ENCODE measurements around the gene RELB.

DNA sequence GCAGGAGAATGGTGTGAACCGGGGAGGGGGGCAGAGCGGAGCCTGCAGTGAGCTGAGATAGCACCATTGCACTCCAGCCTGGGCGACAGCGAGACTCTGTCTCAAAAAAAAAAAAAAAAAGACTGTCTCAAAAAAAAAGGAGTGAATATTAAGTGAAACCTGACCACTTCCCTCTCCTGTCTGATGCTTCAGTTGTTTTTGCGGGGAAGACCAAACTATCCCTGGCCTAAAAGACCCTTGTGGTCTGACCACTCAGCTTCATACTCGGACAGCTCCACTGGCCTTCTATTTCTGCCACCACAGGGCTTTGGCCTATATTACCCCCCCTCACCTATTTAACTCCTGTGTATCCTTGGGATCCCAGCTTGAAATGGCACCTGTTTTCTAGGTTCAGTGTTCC, 39.9 kb downstream of the RELB start:
- TF ChIP-seq RAD21 (IDR thresholded peaks at IDR 0.05; ENCODE audit: low read length) (no peak), RFX5 (IDR thresholded peaks at IDR 0.05; ENCODE audit: low read depth, low read length) (no peak), POLR2A (IDR thresholded peaks at IDR 0.05; ENCODE audit: low read depth, low read length) (no peak), MAFK (IDR thresholded peaks at IDR 0.05; ENCODE audit: low read depth, low read length) (no peak), MAZ (IDR thresholded peaks at IDR 0.05; ENCODE audit: borderline replicate concordance, low read depth, low read length) (no peak), MXI1 (IDR thresholded peaks at IDR 0.05; ENCODE audit: borderline replicate concordance, low read depth, low read length) (no peak), FOS (IDR thresholded peaks at IDR 0.05; ENCODE audit: low read depth, low read length) (no peak), CHD1 (IDR thresholded peaks at IDR 0.05; ENCODE audit: low read depth, low read length) (no peak)
- TF ChIP-seq, protein P1, sequence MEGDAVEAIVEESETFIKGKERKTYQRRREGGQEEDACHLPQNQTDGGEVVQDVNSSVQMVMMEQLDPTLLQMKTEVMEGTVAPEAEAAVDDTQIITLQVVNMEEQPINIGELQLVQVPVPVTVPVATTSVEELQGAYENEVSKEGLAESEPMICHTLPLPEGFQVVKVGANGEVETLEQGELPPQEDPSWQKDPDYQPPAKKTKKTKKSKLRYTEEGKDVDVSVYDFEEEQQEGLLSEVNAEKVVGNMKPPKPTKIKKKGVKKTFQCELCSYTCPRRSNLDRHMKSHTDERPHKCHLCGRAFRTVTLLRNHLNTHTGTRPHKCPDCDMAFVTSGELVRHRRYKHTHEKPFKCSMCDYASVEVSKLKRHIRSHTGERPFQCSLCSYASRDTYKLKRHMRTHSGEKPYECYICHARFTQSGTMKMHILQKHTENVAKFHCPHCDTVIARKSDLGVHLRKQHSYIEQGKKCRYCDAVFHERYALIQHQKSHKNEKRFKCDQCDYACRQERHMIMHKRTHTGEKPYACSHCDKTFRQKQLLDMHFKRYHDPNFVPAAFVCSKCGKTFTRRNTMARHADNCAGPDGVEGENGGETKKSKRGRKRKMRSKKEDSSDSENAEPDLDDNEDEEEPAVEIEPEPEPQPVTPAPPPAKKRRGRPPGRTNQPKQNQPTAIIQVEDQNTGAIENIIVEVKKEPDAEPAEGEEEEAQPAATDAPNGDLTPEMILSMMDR (conservative IDR thresholded peaks at IDR 0.05; ENCODE audit: low read depth, low read length), result no peak
- TF ChIP-seq, protein P2, sequence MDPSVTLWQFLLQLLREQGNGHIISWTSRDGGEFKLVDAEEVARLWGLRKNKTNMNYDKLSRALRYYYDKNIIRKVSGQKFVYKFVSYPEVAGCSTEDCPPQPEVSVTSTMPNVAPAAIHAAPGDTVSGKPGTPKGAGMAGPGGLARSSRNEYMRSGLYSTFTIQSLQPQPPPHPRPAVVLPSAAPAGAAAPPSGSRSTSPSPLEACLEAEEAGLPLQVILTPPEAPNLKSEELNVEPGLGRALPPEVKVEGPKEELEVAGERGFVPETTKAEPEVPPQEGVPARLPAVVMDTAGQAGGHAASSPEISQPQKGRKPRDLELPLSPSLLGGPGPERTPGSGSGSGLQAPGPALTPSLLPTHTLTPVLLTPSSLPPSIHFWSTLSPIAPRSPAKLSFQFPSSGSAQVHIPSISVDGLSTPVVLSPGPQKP (IDR thresholded peaks at IDR 0.05; ENCODE audit: borderline replicate concordance, low read depth, low read length), result no peak
- TF ChIP-seq, protein P3, sequence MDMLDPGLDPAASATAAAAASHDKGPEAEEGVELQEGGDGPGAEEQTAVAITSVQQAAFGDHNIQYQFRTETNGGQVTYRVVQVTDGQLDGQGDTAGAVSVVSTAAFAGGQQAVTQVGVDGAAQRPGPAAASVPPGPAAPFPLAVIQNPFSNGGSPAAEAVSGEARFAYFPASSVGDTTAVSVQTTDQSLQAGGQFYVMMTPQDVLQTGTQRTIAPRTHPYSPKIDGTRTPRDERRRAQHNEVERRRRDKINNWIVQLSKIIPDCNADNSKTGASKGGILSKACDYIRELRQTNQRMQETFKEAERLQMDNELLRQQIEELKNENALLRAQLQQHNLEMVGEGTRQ (IDR thresholded peaks at IDR 0.05; ENCODE audit: low read depth, low read length), result no peak

Measured in IMR-90 (cell line).